Suprapubic skin (tissue), 4 donors: ENCODE measurements around the gene TCF15.

ENCODE experiments used
- CTCF ChIP-seq, 2 donors: fragments of 200-600 bp in 1 of 2; fragments of 450-650 bp in 1 of 2; sonication (generic) in 1 of 2; IDR thresholded peaks; one replicate each; pipeline ENCODE4 v1.5.1; 2016 to 2019; ENCODE audit warnings: antibody characterized with exemption in 2 of 2, mild to moderate bottlenecking in 1 of 2, moderate library complexity in 1 of 2
- POLR2A ChIP-seq, 2 donors: fragments of 450-650 bp; IDR thresholded peaks; one replicate each; pipeline ENCODE4 v1.6.1; 2017; ENCODE audit warnings: antibody characterized with exemption in 2 of 2, mild to moderate bottlenecking in 2 of 2, moderate library complexity in 2 of 2
- POLR2AphosphoS5 ChIP-seq, 3 donors: sonication (generic); formaldehyde crosslinking; IDR thresholded peaks; one replicate each; pipeline ENCODE4 v1.6.1; 2017; ENCODE audit warnings: antibody characterized with exemption in 3 of 3

- no peak for TF ChIP-seq CTCF (IDR thresholded peaks at IDR 0.05)
- no peak for TF ChIP-seq POLR2AphosphoS5 (IDR thresholded peaks at IDR 0.05)
- no peak for TF ChIP-seq POLR2A (IDR thresholded peaks at IDR 0.05)
Observed at GRCh38 chr20:563187-563586, 46.9 kb downstream of the TCF15 start.
